ENCODE results near the gene ZNF888.
"Not testable (repeated sequence)": the region's sequence is repeated elsewhere in the genome, so short reads cannot be mapped to it uniquely, and the experiment has no call there.

- TF ChIP-seq CTCF, POLR2AphosphoS5 (IDR thresholded peaks at IDR 0.05): not testable (repeated sequence)
Measured at GRCh38 chr19:52904052-52904780, 19.0 kb downstream of the ZNF888 start.

All from esophagus muscularis mucosa (tissue), 3 donors.